Measurements from ENCODE around the gene ZNF436.

Gene ZNF436

DNA sequence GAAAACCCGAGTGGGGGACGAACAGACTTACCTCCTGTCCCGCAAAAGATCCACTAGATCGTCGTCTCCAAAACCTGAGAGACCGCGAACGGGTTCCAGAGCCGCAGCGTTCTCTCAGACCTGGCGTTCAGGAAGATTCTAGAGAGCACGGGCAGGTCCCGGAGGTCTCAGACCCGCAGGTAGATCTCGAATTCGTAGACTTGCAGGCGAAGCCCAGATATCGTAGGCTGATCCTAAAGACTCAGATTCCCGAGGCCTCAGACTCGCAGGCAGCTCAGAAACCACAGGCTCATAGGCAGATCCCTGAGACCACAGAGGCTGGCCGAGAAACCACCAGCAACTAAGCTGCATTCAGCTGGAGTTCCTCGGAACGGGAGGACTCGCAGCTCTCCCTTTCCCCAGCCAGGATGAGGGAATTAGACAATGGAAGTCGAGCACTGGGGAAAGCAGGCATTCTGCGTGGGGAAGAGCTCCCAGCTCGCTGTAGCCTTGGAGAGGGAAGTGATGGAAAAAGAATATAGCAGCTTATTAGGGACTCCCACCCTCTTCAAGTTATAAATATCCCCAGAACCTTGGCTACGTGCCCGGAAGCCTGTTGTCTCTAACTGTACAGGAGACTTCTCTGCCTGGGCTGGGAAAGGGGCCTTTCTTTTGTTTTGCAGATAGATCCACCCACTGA is at the start of gene ZNF436:
Gene ZNF436, minus strand, starts transcription at position 502 of the 679 bp plus-strand sequence. CDS start 1,831 bp downstream, outside the sequence.
- DNase-seq (ENCODE audit: low spot score), result peak; percentile 11

DNA sequence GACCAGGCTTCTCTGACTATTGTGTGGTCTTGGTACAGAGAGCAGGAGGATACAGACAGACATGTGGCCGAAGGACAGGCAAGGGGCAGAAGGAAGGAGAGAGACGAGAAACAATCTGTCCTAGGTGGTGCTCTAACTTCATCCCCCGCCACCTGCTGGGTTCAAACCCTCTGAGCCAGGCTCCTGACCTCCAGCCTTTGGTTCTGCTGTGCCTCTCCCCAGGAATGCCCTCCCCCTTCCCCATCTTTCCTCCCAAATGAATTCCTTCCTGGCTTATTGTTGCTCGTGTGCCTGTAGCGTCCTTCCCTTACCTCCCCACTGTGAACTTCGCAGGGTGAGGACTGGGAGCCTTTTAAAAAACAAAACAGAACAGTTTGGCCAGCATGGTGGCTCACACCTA is 49.5 kb upstream of the ZNF436 start:
- DNase-seq (ENCODE audit: low spot score), result no peak

DNA sequence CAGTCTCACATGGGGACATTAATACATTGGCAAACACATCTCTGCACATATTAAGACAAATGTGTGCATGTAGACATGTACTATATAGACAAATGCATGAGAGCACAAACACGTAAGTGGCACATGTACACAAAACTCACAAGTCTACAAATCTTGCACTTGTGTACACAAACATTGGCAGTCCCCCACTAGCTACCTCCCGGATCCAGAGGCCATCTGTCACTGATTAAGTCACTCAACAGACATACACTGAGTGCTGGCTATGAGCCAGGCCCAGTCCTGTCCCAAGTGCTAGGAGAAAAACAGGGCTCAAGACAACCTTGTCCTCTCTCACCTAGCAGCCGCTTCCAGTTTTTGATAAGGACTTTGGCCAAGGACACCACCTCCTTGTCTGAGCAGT is 47.9 kb upstream of the ZNF436 start:
- no peak for DNase-seq (ENCODE audit: low spot score)

DNA sequence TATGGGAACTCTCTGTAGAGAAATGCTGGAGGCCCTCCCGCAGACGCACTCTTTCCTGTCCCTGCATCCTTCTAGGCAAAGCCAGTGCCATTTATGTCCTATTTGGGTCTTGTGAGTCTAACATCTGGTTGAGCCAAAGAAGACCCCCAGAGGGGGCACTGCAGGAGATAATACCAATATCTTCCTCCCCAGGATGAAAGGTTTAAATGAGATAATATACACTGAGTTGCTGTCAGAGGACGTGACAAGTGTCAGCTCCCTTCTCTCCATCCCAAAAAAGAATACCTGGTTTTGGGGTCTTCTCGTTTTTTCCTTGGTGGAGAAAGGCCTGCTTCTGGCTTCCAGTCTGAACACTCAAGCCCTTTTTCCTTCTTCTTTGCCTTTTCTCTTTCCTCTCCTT is 47.3 kb upstream of the ZNF436 start:
- no peak for DNase-seq (ENCODE audit: low spot score)

DNA sequence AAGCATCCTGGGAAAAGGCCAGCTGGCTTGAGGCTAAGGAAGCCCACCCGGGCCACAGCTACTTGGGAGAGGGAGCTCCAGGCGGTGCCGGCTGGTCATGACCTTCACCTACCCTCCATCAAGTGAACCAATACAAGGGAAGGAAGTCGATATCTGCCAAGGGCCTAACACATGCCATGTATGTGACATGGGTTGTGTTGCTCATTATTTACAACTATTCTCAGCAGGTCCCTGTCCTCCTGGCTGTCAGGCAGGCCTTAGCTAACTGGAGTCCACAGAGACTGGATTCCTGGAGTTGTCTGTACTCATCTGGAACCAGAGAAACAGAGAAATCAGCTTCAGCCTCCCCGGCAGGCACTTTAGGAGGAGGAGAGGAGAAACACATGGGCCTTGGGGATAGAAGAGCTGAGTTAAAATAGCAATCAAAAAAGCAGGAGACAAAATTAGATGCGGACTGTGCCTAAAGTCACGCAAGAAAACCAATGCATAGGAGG is 39.2 kb upstream of the ZNF436 start:
- DNase-seq (ENCODE audit: low spot score), result no peak

DNA sequence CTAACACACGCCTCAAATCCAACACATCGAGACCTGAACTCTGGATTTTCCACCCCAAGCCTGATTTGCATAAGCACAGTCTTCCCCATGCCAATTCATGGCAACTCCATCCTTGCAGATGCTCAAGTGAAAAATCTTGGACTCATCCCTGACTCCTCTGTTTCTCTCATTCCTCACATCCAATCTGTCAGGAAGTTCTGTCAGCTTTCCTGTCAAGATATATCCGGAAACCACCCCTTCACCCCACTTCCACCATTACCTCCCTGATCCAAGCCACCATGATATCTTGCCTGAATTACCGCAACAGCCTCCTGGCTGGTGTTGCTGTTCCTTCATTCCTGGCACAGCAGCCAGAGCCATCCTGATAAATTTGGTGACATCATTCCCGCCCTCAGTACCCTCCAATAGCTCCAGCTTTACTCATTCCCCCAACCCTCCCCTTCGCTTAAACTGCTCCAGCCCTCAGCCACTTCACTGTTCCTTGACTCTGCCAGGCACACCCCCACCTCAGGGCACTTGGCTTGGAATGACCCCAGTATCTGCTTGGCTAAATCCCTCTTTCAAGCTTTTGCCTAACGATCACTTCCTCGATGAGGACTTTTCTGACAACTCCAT is 37.5 kb upstream of the ZNF436 start:
- DNase-seq (ENCODE audit: low spot score), result no peak

DNA sequence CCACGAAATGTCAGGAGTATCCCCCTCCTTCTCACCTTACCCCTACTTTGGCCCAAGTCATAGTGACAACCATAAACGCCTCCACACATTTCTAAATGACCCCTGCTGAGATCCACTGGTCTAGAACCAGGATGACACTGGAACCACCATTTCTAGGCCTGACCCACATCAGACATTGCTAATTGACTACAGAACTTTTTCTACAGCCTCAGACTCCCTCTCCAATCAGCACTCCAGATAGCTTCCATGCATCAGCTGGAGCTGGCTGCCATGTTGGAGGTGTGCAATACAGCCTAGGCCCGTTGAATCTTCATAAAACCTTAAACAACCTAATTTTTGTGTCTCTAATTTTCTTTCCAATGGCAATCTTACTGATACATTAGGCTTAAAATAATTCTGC is 36.3 kb upstream of the ZNF436 start:
- no peak for DNase-seq (ENCODE audit: low spot score)

DNA sequence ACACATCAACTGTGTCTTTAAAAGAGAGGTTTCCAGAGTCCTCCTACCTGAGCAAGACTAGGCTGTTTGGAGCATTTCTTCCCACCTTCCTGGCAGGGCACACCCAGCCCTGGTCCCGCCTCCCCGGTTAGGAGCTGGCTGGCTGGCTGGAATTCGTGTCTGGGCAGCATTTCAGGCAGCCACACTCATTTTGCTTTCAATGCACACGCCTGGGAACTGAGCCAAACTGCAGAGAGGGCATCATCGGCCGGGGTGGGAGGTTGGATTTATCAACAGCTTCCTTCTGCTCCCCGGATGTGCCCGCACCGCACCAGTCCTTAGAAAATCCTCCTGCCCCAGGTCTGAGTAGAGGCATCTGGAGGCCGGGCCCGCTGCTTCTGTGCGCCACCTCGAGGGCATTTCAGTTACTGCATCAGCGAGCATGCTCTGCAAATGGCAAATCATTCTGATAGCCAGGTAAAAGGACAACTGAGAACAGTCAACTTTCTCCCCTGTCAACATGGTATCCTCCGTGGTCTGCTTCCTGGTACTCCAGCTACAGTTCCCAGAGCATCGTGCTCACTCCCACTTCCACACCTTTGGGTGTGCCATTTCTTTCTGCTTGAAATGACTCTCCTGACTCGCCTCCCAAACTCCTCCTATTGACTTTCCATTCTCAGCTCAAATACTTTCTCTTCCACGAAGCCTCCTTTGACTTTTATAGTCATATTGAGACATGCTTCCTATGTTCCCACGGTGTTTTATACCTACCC is 34.3 kb upstream of the ZNF436 start:
- peak; percentile 80 for DNase-seq (ENCODE audit: low spot score)

DNA sequence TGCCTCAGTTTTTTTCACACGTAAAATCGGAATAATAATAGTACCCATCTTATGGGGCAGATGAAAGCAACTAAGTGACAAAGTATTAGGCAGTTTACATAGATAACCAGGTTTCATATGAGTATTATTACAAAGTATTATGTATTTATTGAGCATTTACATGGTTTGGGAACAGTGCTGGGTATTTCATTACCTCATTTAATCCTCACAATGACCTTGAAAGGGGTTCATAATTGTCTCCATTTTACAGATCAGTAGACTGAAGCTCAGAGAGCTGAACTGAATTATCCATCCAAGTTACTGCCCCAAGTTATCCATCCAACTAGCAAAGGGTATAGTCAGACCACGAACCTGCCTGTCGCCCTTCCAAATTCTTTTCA is 33.7 kb upstream of the ZNF436 start:
- DNase-seq (ENCODE audit: low spot score), result no peak

DNA sequence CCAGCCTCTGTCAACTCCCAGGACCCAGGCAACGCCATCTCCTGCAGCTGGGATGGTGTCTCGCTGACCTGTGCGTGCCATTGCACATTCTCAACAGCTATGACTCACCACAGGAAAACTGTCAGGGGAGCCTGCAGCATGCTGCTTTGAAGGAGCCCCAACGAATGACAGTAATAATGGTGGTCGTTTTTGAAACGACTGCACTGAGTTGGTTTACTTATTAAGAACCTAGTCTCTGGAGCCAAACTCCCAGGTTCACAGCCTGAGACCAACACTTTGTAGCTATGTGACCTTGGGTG is 33.4 kb upstream of the ZNF436 start:
- DNase-seq (ENCODE audit: low spot score), result no peak

DNA sequence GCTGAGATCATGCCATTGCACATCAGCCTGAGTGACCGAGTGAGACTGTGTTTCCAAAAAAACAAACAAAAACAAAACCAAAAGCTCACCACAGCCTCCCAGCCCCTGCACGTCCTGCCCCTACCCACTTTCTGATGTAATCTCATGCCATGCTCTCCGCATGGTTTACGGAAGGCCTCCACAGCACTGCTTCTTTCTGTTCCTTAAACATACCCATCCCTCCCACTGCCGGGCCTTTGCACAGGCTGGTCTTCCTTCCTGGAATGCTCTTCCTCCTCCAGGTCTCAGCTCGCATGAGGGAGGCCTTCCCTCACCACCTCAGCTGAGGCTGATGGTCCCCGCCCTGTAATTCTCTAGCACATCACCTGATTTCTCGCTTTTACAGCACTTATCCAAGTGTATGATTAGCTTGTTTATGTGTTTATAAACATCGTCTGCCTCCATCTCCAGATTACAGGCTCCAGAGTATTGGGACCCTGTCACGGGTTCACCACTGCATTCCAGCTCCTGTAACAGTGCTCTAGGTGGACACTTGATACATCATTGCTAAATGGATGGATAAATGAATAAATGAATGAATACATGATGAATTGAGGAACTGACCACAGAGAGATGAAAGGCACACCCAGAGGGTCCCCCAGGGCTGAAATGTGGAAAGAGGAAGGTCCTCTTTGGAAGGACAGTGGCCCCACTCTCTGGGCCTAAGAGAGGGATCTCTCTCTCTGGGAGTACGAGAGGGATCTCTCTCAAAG is 32.8 kb upstream of the ZNF436 start:
- DNase-seq (ENCODE audit: low spot score), result no peak

DNA sequence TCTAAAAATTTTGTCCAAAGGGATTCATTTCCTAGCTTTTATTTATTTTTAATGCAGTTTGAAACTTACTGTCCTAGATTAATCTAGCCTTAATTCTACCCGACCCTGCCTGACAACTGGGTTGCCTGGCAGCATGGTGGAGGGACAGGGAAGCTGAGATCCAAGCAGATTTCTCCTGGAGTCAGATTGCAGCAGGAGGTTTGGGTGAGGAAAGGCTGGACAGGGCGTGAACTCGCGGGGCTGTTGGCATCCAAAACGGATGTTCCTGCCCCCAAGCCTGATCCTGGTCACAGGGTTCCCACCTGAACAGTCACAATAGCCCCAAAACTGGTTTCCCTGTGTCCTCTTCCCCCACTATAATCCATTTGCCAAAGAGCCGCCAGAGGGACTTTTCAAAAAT is 31.7 kb upstream of the ZNF436 start:
- DNase-seq (ENCODE audit: low spot score), result no peak

DNA sequence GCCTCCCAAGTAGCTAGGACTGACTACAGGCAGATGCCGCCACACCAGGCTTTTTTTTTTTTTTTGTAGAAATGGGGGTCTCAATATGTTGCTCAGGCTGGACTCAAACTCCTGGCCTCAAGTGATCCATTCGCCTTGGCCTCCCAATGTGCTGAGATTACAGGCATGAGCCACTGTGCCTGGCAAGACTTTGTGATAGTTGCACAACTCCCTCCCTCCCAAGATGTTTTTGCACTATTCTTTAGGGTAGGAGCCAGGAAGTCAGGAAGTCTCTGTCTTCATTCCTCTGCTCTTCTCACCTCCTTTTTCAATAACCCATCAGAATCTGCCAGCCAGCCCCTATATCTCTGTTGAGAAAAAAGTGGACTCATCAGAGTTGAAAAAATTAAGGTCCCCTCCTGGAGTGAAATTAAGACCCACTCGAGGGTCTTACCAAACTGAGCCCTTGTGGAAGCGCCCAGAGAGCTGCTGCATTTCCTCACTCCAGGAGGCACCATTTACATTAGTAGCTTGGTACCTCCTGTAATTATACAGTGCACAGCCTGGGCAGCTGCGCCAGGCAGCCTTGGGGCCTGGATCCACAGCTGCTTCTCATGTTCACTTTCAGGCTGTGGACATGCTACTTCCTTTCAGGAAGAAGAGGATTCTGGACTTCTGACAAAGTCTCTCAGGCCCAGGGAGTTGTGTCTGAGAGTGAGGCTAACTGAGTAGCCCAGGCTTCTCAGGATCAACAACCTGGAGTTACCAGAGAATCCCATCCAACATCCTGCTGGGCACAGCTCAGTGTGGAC is 30.9 kb upstream of the ZNF436 start:
- DNase-seq (ENCODE audit: low spot score), result no peak

DNA sequence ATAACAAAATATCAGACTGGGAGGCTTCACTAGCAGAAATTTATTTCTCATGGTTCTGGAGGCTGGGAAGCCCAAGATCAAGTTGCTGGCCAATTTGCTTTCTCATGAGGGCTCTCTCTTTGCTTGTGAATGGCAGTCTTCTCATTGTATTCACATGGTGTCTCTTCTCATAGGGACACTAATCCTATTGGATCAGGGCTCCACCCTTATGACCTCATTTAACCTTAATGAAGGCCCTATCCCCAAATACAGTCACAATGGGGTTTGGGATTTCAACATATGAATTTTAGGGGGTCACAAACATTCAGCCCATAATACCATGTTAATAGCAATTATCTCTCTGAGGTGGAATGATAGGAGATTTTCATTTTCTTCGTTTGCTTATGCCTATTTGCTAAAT is 29.6 kb upstream of the ZNF436 start:
- no peak for DNase-seq (ENCODE audit: low spot score)

DNA sequence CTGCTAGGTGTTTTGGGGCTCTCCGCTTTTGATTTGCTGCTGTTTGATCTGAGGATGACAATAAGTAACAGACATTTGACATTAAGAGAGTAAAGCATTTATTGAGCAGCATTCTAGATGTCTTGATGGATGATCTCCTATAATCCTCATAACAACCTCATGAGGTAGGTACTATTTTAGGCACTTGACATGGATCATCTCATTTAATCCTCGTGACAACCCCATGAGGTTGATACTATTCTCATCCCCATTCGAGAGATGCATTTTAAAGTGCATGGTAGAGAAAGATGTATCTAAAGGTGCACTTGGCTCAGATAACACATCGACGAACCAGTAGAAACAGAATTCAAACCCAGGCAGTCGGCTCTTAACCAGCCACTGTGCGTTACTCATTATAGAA is 28.3 kb upstream of the ZNF436 start:
- DNase-seq (ENCODE audit: low spot score), result no peak

DNA sequence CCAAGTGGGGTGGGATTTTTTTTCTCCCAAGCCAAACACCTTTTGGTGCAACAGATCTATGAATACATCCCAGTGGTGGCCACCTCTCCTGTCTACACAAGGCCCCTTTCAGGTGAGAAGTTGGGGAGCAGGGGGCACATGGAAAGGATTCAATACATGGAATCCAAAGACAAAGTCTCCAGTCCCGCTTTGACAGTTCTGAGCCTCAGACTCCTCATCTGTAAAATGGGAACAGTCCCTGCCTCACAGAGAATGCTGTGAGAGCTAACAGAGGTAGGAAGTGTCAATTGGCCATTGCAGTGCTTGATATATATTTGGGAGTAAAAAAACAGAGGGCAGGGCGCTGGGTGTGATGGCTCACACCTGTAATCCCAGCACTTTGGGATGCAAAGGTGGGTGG is 26.7 kb upstream of the ZNF436 start:
- no peak for DNase-seq (ENCODE audit: low spot score)

DNA sequence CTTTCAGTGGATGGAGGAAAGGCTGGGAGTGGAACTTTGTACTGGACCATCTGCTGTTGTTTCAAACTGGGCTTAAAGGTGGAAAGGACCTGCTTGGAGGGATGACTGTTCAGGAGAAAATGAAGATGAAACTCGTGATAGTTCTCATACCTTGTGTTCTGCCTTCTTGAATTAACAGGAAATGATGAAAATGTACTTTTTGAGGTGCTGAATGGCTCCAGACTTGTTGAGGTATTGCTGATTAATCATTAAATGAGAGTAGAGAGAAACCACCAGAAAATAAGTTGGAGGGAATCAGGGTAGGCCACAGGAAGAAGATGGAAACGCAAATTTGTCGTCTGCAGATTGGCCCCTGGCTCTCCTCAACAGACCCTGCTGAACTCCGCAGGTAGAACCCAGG is 26.2 kb upstream of the ZNF436 start:
- no peak for DNase-seq (ENCODE audit: low spot score)

DNA sequence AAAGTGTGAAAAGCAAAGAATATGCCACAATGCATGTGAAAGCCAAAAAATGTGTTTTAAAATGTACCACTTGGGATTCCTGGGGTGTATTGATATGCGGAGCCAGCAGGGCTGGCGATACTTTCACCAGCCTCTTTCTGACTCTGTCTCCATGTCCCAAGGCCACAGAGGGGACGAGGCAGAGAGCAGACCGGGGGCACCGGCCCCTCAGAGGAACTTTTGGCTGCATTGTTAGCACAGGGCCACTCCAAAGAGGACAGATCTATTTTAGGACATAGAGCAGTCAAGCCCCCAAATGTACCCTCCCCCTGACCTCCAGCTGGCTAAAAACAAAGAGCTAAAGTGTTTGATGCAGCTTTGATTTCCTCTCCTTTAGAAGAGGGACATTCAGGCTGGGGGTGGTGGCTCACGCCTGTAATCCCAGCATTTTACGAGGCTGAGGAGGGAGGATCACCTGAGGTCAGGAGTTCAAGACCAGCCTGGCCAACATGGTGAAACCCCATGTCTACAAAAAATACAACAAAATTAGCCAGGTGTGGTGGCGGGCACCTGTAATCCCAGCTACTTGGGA is 25.6 kb upstream of the ZNF436 start:
- no peak for DNase-seq (ENCODE audit: low spot score)

DNA sequence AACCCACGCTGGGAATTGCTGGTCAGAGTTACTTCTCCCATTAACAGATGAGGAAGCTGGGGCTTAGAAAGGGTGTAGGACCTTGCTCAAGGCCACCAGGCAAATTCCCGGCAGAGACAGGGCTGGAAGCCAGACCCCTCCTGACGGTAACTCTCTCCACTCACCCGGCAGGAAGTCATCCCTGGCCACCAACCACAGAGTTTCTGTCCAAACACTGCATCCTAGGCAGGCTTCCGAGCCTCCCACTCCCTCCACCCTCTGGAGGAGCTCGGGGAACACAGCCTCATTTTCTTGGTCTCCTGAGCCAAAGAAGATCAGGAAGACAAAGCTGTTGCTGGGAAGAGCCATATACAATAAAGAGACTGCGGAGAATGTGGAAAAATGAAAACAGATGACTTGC is 25.0 kb upstream of the ZNF436 start:
- DNase-seq (ENCODE audit: low spot score), result no peak

DNA sequence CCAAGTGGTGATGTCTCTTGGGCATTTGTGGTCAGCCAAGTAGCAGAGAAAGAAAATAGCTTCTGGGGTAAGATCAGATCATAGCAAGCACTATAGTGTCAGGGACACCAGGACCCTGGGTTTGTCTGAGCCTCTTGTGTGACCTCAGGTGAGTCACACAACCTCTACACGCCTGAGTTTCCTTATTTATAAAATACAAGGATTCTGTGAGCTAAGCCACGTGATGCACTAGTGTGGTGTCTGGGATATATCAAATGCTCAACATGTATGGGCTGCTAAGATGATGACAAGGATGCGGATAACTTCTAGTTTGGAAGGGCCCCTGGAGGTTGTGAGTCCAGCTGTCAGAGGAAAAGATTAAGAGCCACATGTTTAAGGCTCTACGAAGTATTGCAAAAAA is 24.5 kb upstream of the ZNF436 start:
- DNase-seq (ENCODE audit: low spot score), result no peak

DNA sequence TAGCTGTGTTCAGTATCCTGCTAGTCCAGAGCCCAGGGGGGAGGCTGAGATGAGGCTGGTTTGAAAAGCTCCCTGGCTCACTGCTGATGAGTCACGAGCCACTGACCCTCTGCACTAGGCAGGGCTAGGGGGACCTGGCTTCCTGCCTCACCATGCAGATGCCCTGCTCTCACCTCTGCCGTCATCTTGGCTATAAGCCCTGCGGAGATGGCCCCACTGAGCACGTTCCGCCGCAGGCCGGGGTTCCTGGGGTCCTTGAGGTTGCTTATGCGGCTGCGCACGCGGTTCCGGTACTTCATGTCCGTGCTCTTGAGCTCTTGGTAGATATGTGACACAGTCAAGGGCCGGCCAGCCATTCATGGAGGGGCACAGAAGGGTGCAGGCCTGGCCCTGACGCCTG is 24.1 kb upstream of the ZNF436 start:
- DNase-seq (ENCODE audit: low spot score), result no peak
